GM12873 (cell line): ENCODE measurements around the gene KIF19.

Experiments used
- TF ChIP-seq, protein P1 (sequence below): IDR thresholded peaks from 2 replicates; pipeline ENCODE4 v1.5.1; 2012; ENCODE audit warnings: low read depth, mild to moderate bottlenecking, moderate library complexity, low read length, control low read depth; ENCODE audit not compliant: insufficient read depth; ENCODE audit errors: missing control alignments

The KIF19 gene

DNA sequence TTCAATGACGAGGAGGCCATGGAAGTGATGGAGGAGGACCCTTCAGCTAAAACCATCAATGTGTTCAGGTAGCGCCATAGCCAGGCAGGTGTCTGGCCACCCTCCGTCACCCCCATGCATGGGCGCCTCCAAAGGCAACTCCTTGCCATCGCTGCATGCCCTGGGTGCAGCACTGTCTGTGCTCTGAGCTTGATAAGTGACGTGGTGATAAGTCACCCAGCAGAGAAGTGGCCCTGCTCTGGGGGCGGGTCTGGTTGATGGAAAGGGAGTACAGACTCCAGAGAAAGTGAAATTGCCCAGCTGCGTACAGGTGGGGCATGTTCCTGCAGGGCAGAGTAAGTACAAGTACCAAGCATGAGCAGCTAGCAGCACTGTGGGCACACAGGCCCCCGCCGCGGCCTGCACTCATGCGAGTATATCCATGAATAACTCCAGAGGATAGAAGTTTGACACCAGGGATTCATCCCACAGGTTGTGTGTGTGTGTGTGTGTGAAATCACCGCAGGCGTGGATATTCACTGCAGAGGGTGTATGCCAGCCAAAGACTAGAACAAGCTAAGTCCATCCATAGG is 38.9 kb upstream of the KIF19 start:
- TF ChIP-seq, protein P1, sequence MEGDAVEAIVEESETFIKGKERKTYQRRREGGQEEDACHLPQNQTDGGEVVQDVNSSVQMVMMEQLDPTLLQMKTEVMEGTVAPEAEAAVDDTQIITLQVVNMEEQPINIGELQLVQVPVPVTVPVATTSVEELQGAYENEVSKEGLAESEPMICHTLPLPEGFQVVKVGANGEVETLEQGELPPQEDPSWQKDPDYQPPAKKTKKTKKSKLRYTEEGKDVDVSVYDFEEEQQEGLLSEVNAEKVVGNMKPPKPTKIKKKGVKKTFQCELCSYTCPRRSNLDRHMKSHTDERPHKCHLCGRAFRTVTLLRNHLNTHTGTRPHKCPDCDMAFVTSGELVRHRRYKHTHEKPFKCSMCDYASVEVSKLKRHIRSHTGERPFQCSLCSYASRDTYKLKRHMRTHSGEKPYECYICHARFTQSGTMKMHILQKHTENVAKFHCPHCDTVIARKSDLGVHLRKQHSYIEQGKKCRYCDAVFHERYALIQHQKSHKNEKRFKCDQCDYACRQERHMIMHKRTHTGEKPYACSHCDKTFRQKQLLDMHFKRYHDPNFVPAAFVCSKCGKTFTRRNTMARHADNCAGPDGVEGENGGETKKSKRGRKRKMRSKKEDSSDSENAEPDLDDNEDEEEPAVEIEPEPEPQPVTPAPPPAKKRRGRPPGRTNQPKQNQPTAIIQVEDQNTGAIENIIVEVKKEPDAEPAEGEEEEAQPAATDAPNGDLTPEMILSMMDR: no peak

DNA sequence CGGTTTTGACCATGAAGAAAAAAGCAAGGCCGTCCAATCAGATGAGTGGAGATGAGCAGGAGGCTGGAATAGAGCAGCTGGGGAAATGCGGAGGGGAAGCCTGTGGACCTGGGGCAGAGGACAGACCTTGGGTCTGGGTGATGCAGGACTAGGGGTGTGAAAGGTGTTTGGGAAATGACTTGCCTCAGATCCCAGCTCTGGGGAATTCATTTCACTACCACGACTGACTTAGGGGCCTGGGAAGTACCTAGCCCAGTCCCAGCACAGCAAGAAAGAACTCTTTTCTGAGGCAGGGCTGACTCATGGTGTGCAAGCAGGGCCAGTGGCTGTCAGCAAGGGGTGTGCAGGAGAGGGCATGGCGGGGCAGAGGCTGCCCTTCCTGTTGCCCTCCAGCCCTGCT is 37.2 kb upstream of the KIF19 start:
- TF ChIP-seq, protein P1: no peak

DNA sequence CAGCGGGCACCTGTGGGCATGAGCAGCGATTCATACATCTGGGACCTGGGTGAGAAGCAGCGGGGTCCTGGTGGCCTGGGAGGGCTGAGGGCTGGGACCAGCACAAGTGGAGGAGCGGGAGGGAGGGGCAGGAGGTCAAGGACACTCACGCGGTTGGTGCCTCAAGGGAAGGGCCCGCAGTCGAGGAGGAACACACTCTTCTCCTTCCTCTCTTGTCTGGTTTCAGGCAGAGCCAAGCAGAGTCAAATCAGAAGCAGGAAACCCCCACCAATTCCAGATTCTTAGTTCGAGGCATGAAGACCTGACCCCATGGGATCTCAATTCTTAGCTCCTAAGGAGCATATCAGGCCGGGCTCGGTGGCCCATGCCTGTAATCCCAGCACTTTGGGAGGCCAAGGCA is 36.3 kb upstream of the KIF19 start:
- TF ChIP-seq, protein P1: no peak

DNA sequence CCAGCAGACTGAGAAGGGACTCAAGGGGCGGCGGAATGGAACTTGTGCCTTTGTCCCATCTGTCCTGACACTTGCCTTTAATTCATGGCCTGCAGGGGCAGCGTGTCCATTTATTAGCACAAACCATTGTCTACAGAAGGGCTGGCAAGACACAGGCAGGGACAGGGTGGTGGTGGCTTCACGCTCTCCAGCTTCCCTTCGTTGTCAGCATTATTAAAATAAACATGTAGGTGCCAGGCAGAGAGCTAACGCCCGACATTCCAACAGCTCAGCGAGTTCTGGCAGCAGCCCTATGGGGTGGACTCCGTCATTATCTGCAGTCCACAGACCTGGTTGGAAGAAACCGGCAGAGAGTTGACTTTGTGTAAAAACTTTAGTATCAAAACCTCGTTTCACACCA is 35.7 kb upstream of the KIF19 start:
- TF ChIP-seq, protein P1: peak; percentile 14

DNA sequence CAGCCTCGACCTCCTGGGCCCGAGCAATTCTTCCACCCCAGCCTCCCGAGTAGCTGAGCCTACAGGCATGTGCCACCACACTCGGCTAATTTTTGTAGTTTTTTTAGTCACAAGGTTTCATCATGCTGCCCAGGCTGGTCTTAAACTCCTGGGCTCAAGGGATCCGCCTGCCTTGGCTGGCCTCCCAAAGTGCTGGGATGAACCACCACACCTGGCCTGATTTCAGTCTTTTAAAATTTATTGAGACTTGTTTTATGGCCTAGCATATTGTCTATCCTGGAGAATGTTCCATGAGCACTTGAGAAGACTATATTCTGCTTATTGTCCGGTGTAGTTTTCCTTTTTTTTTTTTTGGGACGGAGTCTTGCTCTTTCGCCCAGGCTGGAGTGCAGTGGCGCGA is 33.5 kb upstream of the KIF19 start:
- TF ChIP-seq, protein P1: no peak

DNA sequence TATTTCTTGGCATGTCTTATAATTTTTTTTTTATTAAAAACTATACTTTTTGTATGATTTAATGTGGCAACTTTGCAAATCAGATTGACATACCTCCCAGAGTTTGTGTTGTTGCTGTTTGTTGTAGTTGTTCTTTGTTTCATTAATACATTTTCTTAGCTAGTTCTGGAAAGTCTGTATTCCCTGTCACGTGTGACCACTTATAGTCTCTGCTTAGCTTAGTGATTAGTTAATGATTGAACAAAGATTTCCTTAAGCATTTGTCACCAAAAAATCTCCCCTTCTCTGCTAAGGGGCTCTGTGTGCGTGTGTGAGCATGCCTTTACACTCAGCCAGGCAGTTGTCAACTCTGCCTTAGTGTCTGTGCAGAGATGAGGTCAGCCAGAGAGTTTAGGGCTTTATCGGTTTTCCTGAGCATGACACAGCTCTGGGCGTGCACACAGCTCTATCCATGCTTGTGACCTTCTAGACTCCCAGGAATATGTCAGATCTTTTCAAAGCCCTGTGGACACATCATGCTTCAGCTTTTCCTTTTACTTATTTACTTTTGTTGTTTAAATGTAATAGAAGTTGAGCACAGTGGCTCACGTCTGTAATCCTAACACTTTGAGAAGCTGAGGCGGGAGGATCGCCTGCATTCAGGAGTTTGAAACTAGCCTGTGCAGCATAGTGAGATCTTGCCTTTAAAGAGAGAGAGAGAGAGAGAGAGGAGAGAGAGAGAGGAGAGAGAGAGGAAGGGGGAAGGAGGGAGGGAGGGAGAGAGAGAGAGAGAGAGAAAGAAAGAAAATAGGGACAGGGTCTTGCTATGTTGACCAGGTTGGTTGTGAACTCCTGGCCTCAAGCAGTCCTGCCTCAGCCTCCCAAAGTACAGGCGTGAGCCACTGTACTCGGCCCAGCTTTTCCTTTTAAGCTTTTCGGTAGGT is 30.1 kb upstream of the KIF19 start:
- TF ChIP-seq, protein P1: no peak

DNA sequence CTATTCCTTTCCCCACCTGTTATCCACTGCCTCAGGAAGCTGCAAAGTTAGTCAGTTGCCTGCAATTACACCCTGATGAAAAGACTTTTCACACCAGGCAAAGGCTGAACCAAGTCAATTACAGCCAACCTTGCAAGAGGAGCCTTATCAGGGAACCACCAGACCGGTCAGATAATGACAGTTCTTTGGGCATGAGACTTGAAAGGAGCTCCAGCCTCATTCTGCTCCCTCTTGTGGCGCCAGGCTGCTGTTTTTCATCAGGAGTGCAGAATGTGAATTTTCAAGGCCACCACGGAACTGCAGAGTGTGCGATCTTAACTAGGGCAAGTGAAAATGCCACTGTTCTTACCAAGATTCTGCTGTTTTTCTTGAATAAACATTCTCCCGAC is 29.5 kb upstream of the KIF19 start:
- TF ChIP-seq, protein P1: peak; percentile 60
